ENCODE results near the gene TMEM143.

Gene TMEM143

DNA sequence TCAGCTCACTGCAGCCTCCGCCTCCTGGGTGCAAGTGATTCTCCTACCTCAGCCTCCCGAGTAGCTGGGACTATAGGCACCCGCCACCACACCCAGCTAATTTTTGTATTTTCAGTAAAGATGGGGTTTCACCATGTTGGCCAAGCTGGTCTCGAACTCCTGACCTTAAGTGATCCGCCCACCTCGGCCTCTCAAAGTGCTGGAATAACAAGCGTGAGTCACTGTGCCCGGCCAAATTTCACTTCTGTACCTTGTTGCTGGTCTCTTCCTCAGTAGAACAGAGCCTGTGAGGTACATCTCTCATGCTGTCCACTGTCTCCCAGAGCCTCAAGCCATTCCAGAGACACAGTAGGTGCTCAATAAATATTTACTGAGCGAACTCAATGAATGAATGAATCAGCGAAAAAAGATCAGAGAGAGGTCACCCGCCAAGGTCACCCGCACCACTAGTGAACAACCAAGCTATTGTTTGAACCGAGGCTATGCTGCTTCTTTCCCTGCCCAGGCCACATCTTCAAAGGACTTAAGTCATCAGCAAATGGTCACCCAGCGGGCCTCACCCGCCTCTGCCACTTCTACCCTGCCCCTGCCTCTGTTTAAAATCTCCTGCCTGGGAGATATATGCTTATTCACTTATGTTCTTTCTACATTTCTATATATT is 9.3 kb downstream of the TMEM143 start:
- TF ChIP-seq, protein P1, sequence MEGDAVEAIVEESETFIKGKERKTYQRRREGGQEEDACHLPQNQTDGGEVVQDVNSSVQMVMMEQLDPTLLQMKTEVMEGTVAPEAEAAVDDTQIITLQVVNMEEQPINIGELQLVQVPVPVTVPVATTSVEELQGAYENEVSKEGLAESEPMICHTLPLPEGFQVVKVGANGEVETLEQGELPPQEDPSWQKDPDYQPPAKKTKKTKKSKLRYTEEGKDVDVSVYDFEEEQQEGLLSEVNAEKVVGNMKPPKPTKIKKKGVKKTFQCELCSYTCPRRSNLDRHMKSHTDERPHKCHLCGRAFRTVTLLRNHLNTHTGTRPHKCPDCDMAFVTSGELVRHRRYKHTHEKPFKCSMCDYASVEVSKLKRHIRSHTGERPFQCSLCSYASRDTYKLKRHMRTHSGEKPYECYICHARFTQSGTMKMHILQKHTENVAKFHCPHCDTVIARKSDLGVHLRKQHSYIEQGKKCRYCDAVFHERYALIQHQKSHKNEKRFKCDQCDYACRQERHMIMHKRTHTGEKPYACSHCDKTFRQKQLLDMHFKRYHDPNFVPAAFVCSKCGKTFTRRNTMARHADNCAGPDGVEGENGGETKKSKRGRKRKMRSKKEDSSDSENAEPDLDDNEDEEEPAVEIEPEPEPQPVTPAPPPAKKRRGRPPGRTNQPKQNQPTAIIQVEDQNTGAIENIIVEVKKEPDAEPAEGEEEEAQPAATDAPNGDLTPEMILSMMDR (IDR thresholded peaks at IDR 0.05; ENCODE audit: low read depth, low read length): no peak
- TF ChIP-seq MYC (IDR thresholded peaks at IDR 0.05; ENCODE audit: low read depth, low read length): no peak
- TF ChIP-seq POLR2A (IDR thresholded peaks at IDR 0.05; ENCODE audit: extremely low read depth, insufficient read length): no peak
- no peak for TF ChIP-seq MAX (IDR thresholded peaks at IDR 0.05; ENCODE audit: low read depth, low read length)
- DNase-seq (ENCODE audit: low read depth): peak; percentile 51
- H3K4me3 ChIP-seq (ENCODE audit: low read depth, low read length): no peak overlapping the region

GRCh38 chr19:48353677-48354076 is 10.1 kb downstream of the TMEM143 start:
- no peak for TF ChIP-seq MAX (IDR thresholded peaks at IDR 0.05; ENCODE audit: low read depth, low read length)
- no peak for TF ChIP-seq POLR2A (IDR thresholded peaks at IDR 0.05; ENCODE audit: extremely low read depth, insufficient read length)
- no peak for TF ChIP-seq MYC (IDR thresholded peaks at IDR 0.05; ENCODE audit: low read depth, low read length)
- TF ChIP-seq, protein P1 (IDR thresholded peaks at IDR 0.05; ENCODE audit: low read depth, low read length): no peak
- DNase-seq (ENCODE audit: low read depth): peak; percentile 89
- no peak overlapping the region for H3K4me3 ChIP-seq (ENCODE audit: low read depth, low read length)

DNA sequence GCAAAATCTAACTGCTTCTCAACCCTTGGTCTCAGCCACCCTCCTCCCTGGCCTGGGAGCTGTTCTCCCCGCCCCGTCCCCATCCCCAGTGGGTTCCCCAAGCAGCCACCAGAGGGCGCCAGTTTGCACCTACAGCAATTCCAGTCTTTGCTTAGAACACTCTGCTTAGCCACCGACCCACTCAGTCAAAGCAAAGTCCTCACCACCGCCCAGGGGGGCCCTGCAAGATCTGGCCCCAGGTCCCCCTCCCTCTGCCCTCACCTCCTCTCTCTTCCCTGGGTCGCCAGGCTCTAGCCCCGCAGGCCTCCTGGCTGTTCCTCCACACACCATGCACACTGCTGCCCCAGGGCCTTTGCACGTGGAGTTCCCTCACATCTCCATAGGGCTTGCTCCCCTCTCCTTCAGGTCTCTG is 12.4 kb downstream of the TMEM143 start:
- TF ChIP-seq, protein P1 (IDR thresholded peaks at IDR 0.05; ENCODE audit: low read depth, low read length): peak; percentile 100
- TF ChIP-seq POLR2A (IDR thresholded peaks at IDR 0.05; ENCODE audit: extremely low read depth, insufficient read length) (no peak), MAX (IDR thresholded peaks at IDR 0.05; ENCODE audit: low read depth, low read length) (no peak), MYC (IDR thresholded peaks at IDR 0.05; ENCODE audit: low read depth, low read length) (no peak)
- no peak overlapping the region for H3K4me3 ChIP-seq (ENCODE audit: low read depth, low read length)
- DNase-seq (ENCODE audit: low read depth): peak; percentile 96

- no peak overlapping the region for H3K4me3 ChIP-seq (ENCODE audit: low read depth, low read length)
- TF ChIP-seq MYC (IDR thresholded peaks at IDR 0.05; ENCODE audit: low read depth, low read length): no peak
- TF ChIP-seq MAX (IDR thresholded peaks at IDR 0.05; ENCODE audit: low read depth, low read length): 0 out of 2 replicates have a peak, but pooled peaks have one; percentile 12
- TF ChIP-seq POLR2A (IDR thresholded peaks at IDR 0.05; ENCODE audit: extremely low read depth, insufficient read length): no peak
- no peak for DNase-seq (ENCODE audit: low read depth)
These were observed 12.9 kb downstream of the TMEM143 start for GRCh38 chr19:48350856-48351255.

DNA sequence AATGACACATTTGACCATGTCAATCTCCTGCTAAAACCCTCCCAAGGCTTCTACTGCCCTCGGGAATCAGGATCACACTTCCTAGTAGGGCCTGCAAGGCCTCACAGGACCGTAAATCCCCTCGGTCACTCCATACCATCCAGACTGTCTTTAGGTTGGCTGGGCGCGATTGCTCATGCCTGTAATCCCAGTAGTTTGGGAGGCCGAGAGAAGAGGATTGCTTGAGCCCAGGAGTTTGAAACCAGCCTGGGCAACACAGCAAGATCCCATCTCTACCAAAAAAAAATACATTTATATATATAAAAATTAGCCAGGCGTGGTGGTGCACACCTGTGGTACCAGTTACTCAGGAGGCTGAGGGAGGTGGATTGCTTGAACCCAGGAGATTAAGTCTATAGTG is 15.0 kb downstream of the TMEM143 start:
- H3K4me3 ChIP-seq (ENCODE audit: low read depth, low read length): no peak overlapping the region
- TF ChIP-seq, protein P1 (IDR thresholded peaks at IDR 0.05; ENCODE audit: low read depth, low read length): no peak
- TF ChIP-seq MYC (IDR thresholded peaks at IDR 0.05; ENCODE audit: low read depth, low read length): no peak
- TF ChIP-seq POLR2A (IDR thresholded peaks at IDR 0.05; ENCODE audit: extremely low read depth, insufficient read length): no peak
- no peak for TF ChIP-seq MAX (IDR thresholded peaks at IDR 0.05; ENCODE audit: low read depth, low read length)
- DNase-seq (ENCODE audit: low read depth): no peak

DNA sequence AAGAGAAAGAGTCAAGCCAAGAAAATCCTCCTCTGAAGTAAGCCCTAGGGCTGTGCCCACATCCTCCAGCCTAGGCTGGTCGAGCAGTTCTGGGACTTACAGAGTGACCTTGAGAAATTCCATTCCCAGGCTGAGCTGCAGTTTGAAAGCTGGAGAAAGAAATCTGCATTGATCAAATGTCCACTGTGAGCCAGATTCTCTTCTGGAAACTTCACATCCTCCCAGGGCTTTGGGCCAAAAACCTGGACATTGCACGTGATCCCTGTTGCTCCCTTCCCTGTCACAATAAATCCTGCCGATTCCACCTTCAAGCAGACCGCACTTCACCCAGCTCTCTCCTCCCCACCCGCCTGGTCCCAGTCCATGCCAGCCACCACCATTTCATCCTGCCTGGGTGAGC is 15.7 kb downstream of the TMEM143 start:
- TF ChIP-seq, protein P1 (IDR thresholded peaks at IDR 0.05; ENCODE audit: low read depth, low read length): no peak
- no peak for TF ChIP-seq MYC (IDR thresholded peaks at IDR 0.05; ENCODE audit: low read depth, low read length)
- TF ChIP-seq POLR2A (IDR thresholded peaks at IDR 0.05; ENCODE audit: extremely low read depth, insufficient read length): no peak
- TF ChIP-seq MAX (IDR thresholded peaks at IDR 0.05; ENCODE audit: low read depth, low read length): no peak
- no peak for DNase-seq (ENCODE audit: low read depth)
- no peak overlapping the region for H3K4me3 ChIP-seq (ENCODE audit: low read depth, low read length)
